Measurements from ENCODE around the gene TRABD. TPM values are rescaled to one million over a fixed set of nuclear protein-coding genes. Genes with fewer than 3 reads are reported as not detected.

TRABD gene
- total and polyA plus RNA-seq, 11 donors = 14.3 to 32.9 (median 18.0) TPM

DNA sequence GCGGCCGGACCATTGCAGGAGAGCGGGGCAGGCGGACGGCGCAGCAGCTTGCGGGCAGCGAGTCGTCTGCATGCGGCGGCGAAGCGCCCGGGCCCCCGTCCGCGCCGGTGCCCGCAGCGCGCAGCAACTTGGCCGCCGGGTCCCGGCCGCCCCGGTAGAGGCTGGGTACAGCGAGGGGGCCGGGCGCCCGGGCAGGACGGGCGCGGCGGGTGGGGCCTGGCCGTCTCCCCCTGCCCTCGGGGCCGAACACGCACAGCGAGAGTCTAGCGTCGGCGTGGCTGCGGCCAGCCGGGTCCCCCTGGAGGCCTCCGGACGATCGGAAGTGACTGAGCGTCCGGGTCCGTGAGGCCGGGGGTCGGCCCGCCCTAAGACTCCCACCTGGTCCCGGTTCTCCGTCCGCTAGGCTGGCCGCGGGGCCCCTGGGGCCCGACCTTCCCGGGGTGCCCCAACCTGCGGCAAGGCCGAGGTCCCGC is 775 bp upstream of the TRABD start:
- H3K36me3 ChIP-seq = no peaks in the 10 kb centered on the region
- H3K27me3 ChIP-seq = peaks cover 0 to 4% (median 0%) of the 10 kb centered on the region in 9 donors
- 21 to 36% (median 24%) methylated on average over 26 to 63 of the region's 63 CpGs; no CpG with 5 or more reads in 1 of the 4 donors for WGBS, 4 donors
- H3K9me3 ChIP-seq = no peaks in the 10 kb centered on the region
- intact Hi-C loops (cut with DNase I) = loop anchor here in 2 of 10 donors (10.0 kb wide), 2 partner anchors 250 to 260 kb away; no protein-coding TSS in a partner anchor
- H3K4me1 ChIP-seq = peaks cover 8 to 61% (median 43%) of the 10 kb centered on the region in 12 donors
- ATAC-seq (peak in 2 of 4 donors; percentile 0 to 6), DNase-seq (peak in 1 of 5 donors; percentile 35)
- no peak for TF ChIP-seq CTCF (IDR thresholded peaks at IDR 0.05)
- TF ChIP-seq POLR2A (IDR thresholded peaks at IDR 0.05) = no peak
- H3K4me3 ChIP-seq = peak overlapping the region; percentile 47 to 79 (median 58)
- peak overlapping the region in 10 of 12 donors; percentile 2 to 76 (median 56) for H3K27ac ChIP-seq

DNA sequence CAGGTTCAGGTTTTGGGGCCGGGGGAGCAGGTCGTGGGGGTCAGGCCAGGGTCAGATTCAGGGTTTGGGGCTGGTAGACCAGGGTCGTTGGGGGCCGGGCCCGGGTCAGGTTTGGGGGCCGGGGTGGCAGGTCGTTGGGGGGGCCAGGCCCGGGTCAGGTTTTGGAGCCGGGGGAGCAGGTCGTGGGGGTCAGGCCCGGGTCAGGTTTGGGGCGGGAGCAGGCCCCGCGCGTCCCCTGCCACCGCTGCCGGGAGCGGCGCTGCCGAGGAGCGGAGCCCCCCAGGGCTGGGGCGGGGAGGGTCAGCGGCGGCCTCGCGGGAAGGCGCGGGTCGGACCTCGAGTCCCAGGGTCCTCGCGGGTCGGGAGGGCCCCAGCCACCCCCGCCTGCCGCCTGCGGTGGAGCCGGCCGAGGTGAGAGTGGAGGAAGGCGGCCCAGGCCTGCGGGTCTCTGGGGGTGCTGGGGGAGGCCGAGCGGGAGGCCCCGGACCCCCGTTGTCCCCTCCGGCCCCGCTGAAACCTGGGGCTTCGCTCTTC is 535 bp downstream of the TRABD start:
- Histone ChIP-seq H3K9me3 (no peaks in the 10 kb centered on the region), H3K36me3 (no peaks in the 10 kb centered on the region), H3K27me3 (no peaks in the 10 kb centered on the region), H3K4me3 (peak overlapping the region; percentile 47 to 80 (median 68)), H3K27ac (peak overlapping the region in 11 of 12 donors; percentile 44 to 81 (median 66)), H3K4me1 (peaks cover 8 to 74% (median 53%) of the 10 kb centered on the region in 12 donors)
- TF ChIP-seq POLR2A (IDR thresholded peaks at IDR 0.05) = no peak
- TF ChIP-seq CTCF (IDR thresholded peaks at IDR 0.05) = no peak
- ATAC-seq = no peak
- intact Hi-C loops (cut with DNase I) = loop anchor here in 2 of 10 donors (10.0 kb wide), 2 partner anchors 251 to 261 kb away; no protein-coding TSS in a partner anchor
- WGBS, 4 donors = 0 to 2% (median 2%) methylated on average over 17 to 47 of the region's 47 CpGs
- DNase-seq = peak in 2 of 5 donors; percentile 51 to 72

DNA sequence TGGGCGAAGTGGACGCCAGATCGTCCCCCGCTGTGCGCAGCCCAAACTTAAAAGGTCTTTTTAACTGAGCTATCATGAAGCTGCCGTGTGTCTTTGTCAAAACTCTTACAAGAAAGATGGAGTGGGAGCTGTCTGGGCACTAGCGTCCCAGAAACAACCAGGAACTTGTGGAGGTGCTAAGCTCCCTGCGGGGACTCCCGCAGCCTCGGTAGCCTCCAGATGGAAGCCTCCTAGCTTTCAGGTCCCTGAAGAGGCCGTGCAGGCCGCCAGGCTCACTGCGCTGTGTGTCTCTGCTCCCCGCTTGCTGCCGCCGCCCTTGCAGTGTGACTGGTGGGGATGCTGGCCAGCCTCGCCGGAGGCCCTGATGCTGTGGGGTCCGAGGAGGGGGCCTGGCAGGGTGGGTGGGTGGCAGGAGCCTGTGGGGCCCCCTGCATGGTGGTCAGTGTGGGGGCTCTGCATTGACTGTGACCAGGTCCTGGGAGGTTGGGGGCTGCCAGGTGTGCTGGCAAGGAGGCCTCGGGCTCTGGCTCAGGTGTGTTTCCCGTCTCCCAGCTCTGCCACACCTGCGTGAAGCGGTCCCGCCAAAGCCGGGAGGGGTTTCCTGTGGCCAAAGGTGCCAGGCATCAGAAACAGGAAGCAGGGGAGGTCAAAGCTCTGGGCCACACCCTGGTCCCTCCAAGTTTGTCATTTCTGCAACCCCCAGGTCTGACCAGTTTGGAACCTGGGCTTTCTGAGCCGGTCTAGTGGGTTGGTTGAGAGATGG is 1.2 kb downstream of the TRABD start:
- Histone ChIP-seq H3K36me3 (no peaks in the 10 kb centered on the region), H3K27me3 (no peaks in the 10 kb centered on the region), H3K4me3 (peak overlapping the region; percentile 47 to 80 (median 68)), H3K27ac (peak overlapping the region in 11 of 12 donors; percentile 44 to 81 (median 66)), H3K4me1 (peaks cover 8 to 78% (median 57%) of the 10 kb centered on the region in 12 donors), H3K9me3 (no peaks in the 10 kb centered on the region)
- DNase-seq = peak in 2 of 5 donors; percentile 29 to 62
- intact Hi-C loops (cut with DNase I) = loop anchor here in 2 of 10 donors (10.0 kb wide), 2 partner anchors 252 to 262 kb away; no protein-coding TSS in a partner anchor
- 42 to 59% (median 53%) methylated on average over 16 to 26 of the region's 26 CpGs for WGBS, 4 donors
- no peak for ATAC-seq
- TF ChIP-seq POLR2A (IDR thresholded peaks at IDR 0.05) = no peak
- no peak for TF ChIP-seq CTCF (IDR thresholded peaks at IDR 0.05)

DNA sequence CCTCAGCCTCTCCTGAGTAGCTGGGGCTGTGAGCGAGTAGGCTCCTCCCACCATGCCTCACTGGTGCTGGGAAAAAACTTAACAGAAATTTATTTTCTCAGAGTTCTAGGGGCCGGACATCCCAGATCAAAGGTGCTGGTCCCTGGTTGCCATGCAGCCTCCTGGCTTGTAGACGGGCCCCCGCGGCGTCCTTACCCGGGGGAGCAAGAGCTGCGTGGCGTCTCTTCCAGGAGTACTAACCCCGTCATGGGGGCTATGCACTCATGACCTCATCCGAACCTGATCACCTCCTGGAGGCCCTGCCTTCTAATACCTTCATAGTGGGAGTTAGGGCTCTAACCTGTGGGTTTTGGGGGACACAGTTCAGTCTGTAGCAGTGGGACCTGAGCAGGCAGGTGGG is 2.6 kb downstream of the TRABD start:
- H3K36me3 ChIP-seq = peaks cover 0 to 5% (median 0%) of the 10 kb centered on the region in 9 donors

More for the DNA sequence above, 2.6 kb downstream of the TRABD start:
- ATAC-seq (no peak), DNase-seq (peak in 3 of 5 donors; percentile 21 to 37 (median 25))
- peak overlapping the region in 1 of 12 donors; percentile 94 for H3K27ac ChIP-seq
- H3K4me3 ChIP-seq = no peak overlapping the region
- 93 to 98% (median 96%) methylated on average over 11 of the region's 11 CpGs for WGBS, 4 donors
- no peaks in the 10 kb centered on the region for H3K27me3 ChIP-seq
- TF ChIP-seq CTCF (IDR thresholded peaks at IDR 0.05) (no peak), POLR2A (IDR thresholded peaks at IDR 0.05) (no peak)
- peaks cover 8 to 89% (median 57%) of the 10 kb centered on the region in 12 donors for H3K4me1 ChIP-seq
- intact Hi-C loops (cut with DNase I) = loop anchor here in 2 of 10 donors (10.0 kb wide), 2 partner anchors 254 to 264 kb away; no protein-coding TSS in a partner anchor
- no peaks in the 10 kb centered on the region for H3K9me3 ChIP-seq

Measured in heart left ventricle (tissue), 16 donors.